Nephron (organoid): Measurements from ENCODE around the gene UBE2F.
A peak's percentile ranks its signal among the peaks of the same experiment; 100 is the strongest.

Experiments
- H3K27ac Mint-ChIP-seq, 3 experiments: 2 replicates each; pipeline ENCODE4 v1.8.0; 2020; ENCODE audit warnings: mixed read lengths in 3 of 3, mild to moderate bottlenecking in 2 of 3, moderate library complexity in 1 of 3
- H3K27me3 Mint-ChIP-seq: 2 replicates; pipeline ENCODE4 v1.8.0; 2021; ENCODE audit warnings: low read depth, mild to moderate bottlenecking, moderate library complexity, mixed read lengths
- H3K36me3 Mint-ChIP-seq: 2 replicates; pipeline ENCODE4 v1.8.0; 2020; ENCODE audit warnings: low read depth, mixed read lengths
- H3K4me1 Mint-ChIP-seq: 2 replicates; pipeline ENCODE4 v1.8.0; 2020; ENCODE audit warnings: mixed read lengths
- H3K4me3 Mint-ChIP-seq, 3 experiments: 2 replicates each; pipeline ENCODE4 v1.8.0; 2020; ENCODE audit warnings: mild to moderate bottlenecking in 3 of 3, mixed read lengths in 3 of 3, moderate library complexity in 2 of 3
- H3K9me3 Mint-ChIP-seq: 2 replicates; pipeline ENCODE4 v1.8.0; 2020; ENCODE audit warnings: mixed read lengths
- TF ChIP-seq, protein P1 (sequence below), 3 experiments: fragments of 200-600 bp; sonication (generic); IDR thresholded peaks; one replicate each; pipeline ENCODE4 v1.5.0; 2021; ENCODE audit warnings: antibody characterized with exemption in 3 of 3; ENCODE audit not compliant: unreplicated experiment in 3 of 3

The UBE2F gene, protein sequence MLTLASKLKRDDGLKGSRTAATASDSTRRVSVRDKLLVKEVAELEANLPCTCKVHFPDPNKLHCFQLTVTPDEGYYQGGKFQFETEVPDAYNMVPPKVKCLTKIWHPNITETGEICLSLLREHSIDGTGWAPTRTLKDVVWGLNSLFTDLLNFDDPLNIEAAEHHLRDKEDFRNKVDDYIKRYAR

DNA sequence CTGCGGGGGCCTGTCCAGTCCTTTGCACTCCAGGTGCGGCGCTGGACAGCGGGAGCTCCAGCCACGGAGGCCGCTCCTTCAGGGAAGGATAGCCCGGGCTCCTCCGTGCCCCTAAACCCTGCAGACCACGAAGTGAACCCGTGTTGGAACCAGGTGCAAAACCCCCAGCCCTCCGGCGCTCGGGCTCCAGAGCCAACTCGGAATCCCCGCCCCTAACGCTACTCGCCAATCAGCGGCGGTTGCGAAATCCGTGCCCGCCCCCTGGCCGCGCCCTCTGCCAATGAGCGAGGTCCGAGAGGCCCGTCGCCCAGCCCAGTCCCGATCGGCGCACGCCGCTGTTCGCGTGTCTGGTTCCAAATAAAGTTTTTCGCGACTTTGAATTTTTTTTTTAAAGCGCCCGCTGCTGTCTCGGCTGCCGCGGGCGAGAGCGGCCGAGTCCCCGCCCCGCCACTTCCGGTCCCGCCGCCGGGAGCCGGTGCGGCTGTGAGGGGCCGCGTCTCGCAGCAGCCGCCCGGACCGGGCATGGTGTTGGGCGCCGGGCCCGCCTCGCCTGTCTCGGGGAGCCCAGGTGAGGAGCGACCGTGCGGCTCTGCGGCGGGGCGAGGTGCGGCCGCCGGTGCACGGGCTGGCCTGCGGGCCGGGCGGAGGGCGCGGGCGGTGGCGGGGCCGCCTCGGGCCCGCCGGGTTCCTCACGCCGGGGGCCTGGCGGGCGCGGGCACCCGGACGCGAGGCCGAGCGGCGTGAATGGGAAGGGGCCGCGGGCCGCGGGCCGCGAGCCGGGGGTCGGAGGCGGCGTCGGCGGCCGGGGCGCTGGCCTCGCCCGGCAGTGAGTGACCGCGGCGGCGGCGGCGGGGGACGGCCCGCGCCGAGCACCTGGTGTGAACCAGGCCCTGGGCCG lies at the start of gene UBE2F:
UBE2F (plus strand) TSS at position 450 of the 898 bp plus-strand sequence. CDS start 6,094 bp downstream, outside the sequence.
- TF ChIP-seq, protein P1, sequence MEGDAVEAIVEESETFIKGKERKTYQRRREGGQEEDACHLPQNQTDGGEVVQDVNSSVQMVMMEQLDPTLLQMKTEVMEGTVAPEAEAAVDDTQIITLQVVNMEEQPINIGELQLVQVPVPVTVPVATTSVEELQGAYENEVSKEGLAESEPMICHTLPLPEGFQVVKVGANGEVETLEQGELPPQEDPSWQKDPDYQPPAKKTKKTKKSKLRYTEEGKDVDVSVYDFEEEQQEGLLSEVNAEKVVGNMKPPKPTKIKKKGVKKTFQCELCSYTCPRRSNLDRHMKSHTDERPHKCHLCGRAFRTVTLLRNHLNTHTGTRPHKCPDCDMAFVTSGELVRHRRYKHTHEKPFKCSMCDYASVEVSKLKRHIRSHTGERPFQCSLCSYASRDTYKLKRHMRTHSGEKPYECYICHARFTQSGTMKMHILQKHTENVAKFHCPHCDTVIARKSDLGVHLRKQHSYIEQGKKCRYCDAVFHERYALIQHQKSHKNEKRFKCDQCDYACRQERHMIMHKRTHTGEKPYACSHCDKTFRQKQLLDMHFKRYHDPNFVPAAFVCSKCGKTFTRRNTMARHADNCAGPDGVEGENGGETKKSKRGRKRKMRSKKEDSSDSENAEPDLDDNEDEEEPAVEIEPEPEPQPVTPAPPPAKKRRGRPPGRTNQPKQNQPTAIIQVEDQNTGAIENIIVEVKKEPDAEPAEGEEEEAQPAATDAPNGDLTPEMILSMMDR (IDR thresholded peaks at IDR 0.05; ENCODE audit: unreplicated experiment in 3 of 3), result no peak
- Mint-ChIP-seq H3K4me1 (peaks cover 30% of the 10 kb centered on the region), H3K27me3 (no peaks in the 10 kb centered on the region), H3K9me3 (peaks cover 3% of the 10 kb centered on the region), H3K36me3 (no peaks in the 10 kb centered on the region), H3K27ac (peak within 1 kb of the TSS in 2 of 3 experiments; percentile 59 to 89), H3K4me3 (peak within 1 kb of the TSS; percentile 91 to 93 (median 93))

- TF ChIP-seq, protein P1 (IDR thresholded peaks at IDR 0.05; ENCODE audit: unreplicated experiment in 3 of 3), result no peak
- H3K9me3 Mint-ChIP-seq, result no peaks in the 10 kb centered on the region
Measured at GRCh38 chr2:237917696-237918374, 49.0 kb upstream of the UBE2F start.

DNA sequence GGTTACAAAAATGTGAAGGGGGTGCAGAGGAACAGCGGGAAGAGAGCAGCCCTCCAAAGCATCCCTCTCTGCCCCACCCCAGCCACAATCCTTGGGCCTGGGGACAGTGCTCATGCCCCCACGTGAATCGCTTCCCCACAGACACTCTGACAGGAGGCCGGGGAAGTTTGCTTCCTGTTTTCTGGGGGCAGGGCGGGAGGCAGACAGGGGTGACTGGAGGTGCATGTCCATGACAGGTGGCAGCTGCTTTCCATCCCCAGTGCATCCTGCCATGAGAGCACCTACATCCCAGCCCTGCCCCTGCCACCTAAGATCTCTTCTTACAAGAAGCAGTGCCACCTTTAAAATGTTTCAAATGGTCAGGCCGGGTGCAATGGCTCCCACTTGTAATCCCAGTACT lies 47.2 kb upstream of the UBE2F start:
- no peak overlapping the region for H3K4me3 Mint-ChIP-seq
- H3K27ac Mint-ChIP-seq, result no peak overlapping the region
- H3K9me3 Mint-ChIP-seq, result no peaks in the 10 kb centered on the region
- H3K4me1 Mint-ChIP-seq, result peaks cover 4% of the 10 kb centered on the region
- H3K27me3 Mint-ChIP-seq, result peaks cover 13% of the 10 kb centered on the region
- H3K36me3 Mint-ChIP-seq, result no peaks in the 10 kb centered on the region
- TF ChIP-seq, protein P1 (IDR thresholded peaks at IDR 0.05; ENCODE audit: unreplicated experiment in 3 of 3), result no peak

More at GRCh38 chr2:237917696-237918374, 49.0 kb upstream of the UBE2F start:
- H3K27ac Mint-ChIP-seq, result no peak overlapping the region
- H3K4me3 Mint-ChIP-seq, result no peak overlapping the region
- peaks cover 7% of the 10 kb centered on the region for H3K27me3 Mint-ChIP-seq
- H3K4me1 Mint-ChIP-seq, result no peaks in the 10 kb centered on the region
- H3K36me3 Mint-ChIP-seq, result no peaks in the 10 kb centered on the region

GRCh38 chr2:237920673-237921072 lies 46.1 kb upstream of the UBE2F start:
- Mint-ChIP-seq H3K27me3 (peaks cover 13% of the 10 kb centered on the region), H3K4me3 (no peak overlapping the region), H3K27ac (no peak overlapping the region), H3K36me3 (no peaks in the 10 kb centered on the region), H3K4me1 (peaks cover 4% of the 10 kb centered on the region), H3K9me3 (no peaks in the 10 kb centered on the region)
- TF ChIP-seq, protein P1 (IDR thresholded peaks at IDR 0.05; ENCODE audit: unreplicated experiment in 3 of 3), result no peak

GRCh38 chr2:237921967-237922492 lies 44.8 kb upstream of the UBE2F start:
- no peak overlapping the region for H3K4me3 Mint-ChIP-seq

More at GRCh38 chr2:237921967-237922492, 44.8 kb upstream of the UBE2F start:
- peaks cover 4% of the 10 kb centered on the region for H3K4me1 Mint-ChIP-seq
- TF ChIP-seq, protein P1 (IDR thresholded peaks at IDR 0.05; ENCODE audit: unreplicated experiment in 3 of 3), result no peak
- H3K36me3 Mint-ChIP-seq, result no peaks in the 10 kb centered on the region
- H3K9me3 Mint-ChIP-seq, result no peaks in the 10 kb centered on the region
- no peak overlapping the region for H3K27ac Mint-ChIP-seq
- H3K27me3 Mint-ChIP-seq, result peaks cover 13% of the 10 kb centered on the region
